HCT116 (cell line): ENCODE results near the gene GNAI2. TPM values are rescaled to one million over a fixed set of nuclear protein-coding genes. Genes with fewer than 3 reads are reported as not detected.
A peak's percentile ranks its signal among the peaks of the same experiment; 100 is the strongest.

Experiments used
- ATAC-seq: fragments of 200-7000 bp; cut with Tn5 transposase; 2 replicates; pipeline ENCODE4 v1.9.1; 2020; ENCODE audit warnings: mild to moderate bottlenecking, moderate library complexity
- BruUV-seq: library from RNA; stranded (reverse); fragments of 400-500 nt; replicated peaks from 2 replicates; lab custom pipeline; 2021; lab: Mats Ljungman, UMichigan
- CTCF ChIA-PET: fragments of 300-600 bp; sonication (Branson Sonifier 250); formaldehyde crosslinking; loops from one replicate; lab custom pipeline; 2021; ENCODE audit warnings: antibody characterized with exemption; lab: Charles Lee
- POLR2A ChIA-PET: fragments of 300-600, 350-600 bp; sonication (Branson Sonifier 250); formaldehyde crosslinking; loops from one replicate; lab custom pipeline; 2021; ENCODE audit warnings: antibody characterized with exemption; lab: Charles Lee
- RAD21 ChIA-PET, 2 experiments: fragments of 300-600 bp; sonication (Branson Sonifier 250); formaldehyde crosslinking; loops; one replicate each; lab custom pipeline; 2023; ENCODE audit warnings: low total read pairs in 2 of 2; ENCODE audit not compliant: uncharacterized antibody in 2 of 2, unreplicated experiment in 2 of 2, low non-redundant PET in 1 of 2; lab: Charles Lee
- DNase-seq: peaks from one replicate; pipeline ENCODE4 v3.0.0-alpha.2; 2010; ENCODE audit warnings: low read depth, low spot score
- H2AFZ ChIP-seq: fragments of 200-600 bp; shearing (Covaris generic), sonication (generic); 2 replicates; pipeline ENCODE4 v1.6.1; 2017; ENCODE audit warnings: low read depth, mixed run types, mixed read lengths, antibody characterized with exemption, low read length; ENCODE audit not compliant: poor library complexity, severe bottlenecking
- H3K27ac ChIP-seq: 2 replicates; pipeline ENCODE4 v1.5.1; 2012; ENCODE audit warnings: low read depth, low read length
- H3K27me3 ChIP-seq: fragments of 200-600 bp; sonication (generic); 2 replicates; pipeline ENCODE4 v1.6.1; 2016; ENCODE audit warnings: mixed run types, low read length, mixed read lengths; ENCODE audit not compliant: insufficient read depth
- H3K36me3 ChIP-seq, 2 experiments: fragments of 200-500 bp in 1 of 2; fragments of 200-600 bp in 1 of 2; sonication (Bioruptor generic) in 1 of 2; sonication (generic) in 1 of 2; 2 replicates each; pipeline versions ENCODE4 v1.5.1 to v1.6.1; 2014 to 2016; ENCODE audit warnings: low read length in 2 of 2, inconsistent platforms in 1 of 2, mixed read lengths in 1 of 2, mixed run types in 1 of 2; ENCODE audit not compliant: insufficient read depth in 2 of 2, control insufficient read depth in 1 of 2
- H3K4me1 ChIP-seq, 2 experiments: fragments of 200-600 bp in 1 of 2; sonication (generic) in 1 of 2; 2 replicates each; pipeline versions ENCODE4 v1.5.1 to v1.6.1; 2012 to 2017; ENCODE audit warnings: low read length in 2 of 2, inconsistent platforms in 1 of 2, mild to moderate bottlenecking in 1 of 2, mixed read lengths in 1 of 2, mixed run types in 1 of 2, moderate library complexity in 1 of 2; ENCODE audit not compliant: insufficient read depth in 2 of 2, control insufficient read depth in 1 of 2
- H3K4me2 ChIP-seq: fragments of 200-600 bp; sonication (generic); 2 replicates; pipeline ENCODE4 v1.6.1; 2017; ENCODE audit warnings: mixed run types, low read length, mixed read lengths
- H3K4me3 ChIP-seq, 2 experiments: fragments of 200-600 bp in 1 of 2; sonication (generic) in 1 of 2; replicated peaks in 1 of 2; 2 replicates each; pipeline ENCODE4 v1.5.1; 2011 to 2016; ENCODE audit warnings: low read length in 2 of 2, control low read depth in 1 of 2, low read depth in 1 of 2, mild to moderate bottlenecking in 1 of 2, mixed read lengths in 1 of 2, mixed run types in 1 of 2
- H3K79me2 ChIP-seq: fragments of 200-600 bp; sonication (generic); 2 replicates; pipeline ENCODE4 v1.6.1; 2017; ENCODE audit warnings: mild to moderate bottlenecking, mixed run types, low read length, moderate library complexity, mixed read lengths; ENCODE audit not compliant: insufficient read depth
- H3K9ac ChIP-seq: fragments of 200-600 bp; sonication (generic); 2 replicates; pipeline ENCODE4 v1.6.1; 2016; ENCODE audit warnings: low read length, mixed read lengths
- H3K9me2 ChIP-seq: fragments of 200-600 bp; sonication (generic), shearing (Covaris generic); 2 replicates; pipeline ENCODE4 v1.6.1; 2017; ENCODE audit warnings: mixed run types, mild to moderate bottlenecking, moderate library complexity; ENCODE audit not compliant: insufficient read depth
- H3K9me3 ChIP-seq, 2 experiments: fragments of 200-500 bp in 1 of 2; fragments of 200-600 bp in 1 of 2; sonication (Bioruptor generic) in 1 of 2; sonication (generic) in 1 of 2; 2 replicates each; pipeline ENCODE4 v1.6.1; 2014 to 2017; ENCODE audit warnings: low read length in 2 of 2, mixed read lengths in 2 of 2, inconsistent platforms in 1 of 2, low read depth in 1 of 2, mild to moderate bottlenecking in 1 of 2, mixed run types in 1 of 2, moderate library complexity in 1 of 2; ENCODE audit not compliant: control insufficient read depth in 1 of 2, insufficient read depth in 1 of 2
- H4K20me1 ChIP-seq: fragments of 200-600 bp; sonication (generic), shearing (Covaris generic); 2 replicates; pipeline ENCODE4 v1.6.1; 2017; ENCODE audit warnings: mixed run types, mild to moderate bottlenecking, moderate library complexity; ENCODE audit not compliant: insufficient read depth
- CBX3 ChIP-seq: IDR thresholded peaks from 2 replicates; pipeline ENCODE4 v1.6.1; 2012; ENCODE audit warnings: low read depth
- EZH2 ChIP-seq: fragments of 200-600 bp; sonication (generic); IDR thresholded peaks from 2 replicates; pipeline ENCODE4 v1.6.1; 2017; ENCODE audit warnings: antibody characterized with exemption, mixed run types
- EZH2phosphoT487 ChIP-seq: fragments of 200-600 bp; IDR thresholded peaks from 2 replicates; pipeline ENCODE4 v1.6.1; 2018; ENCODE audit warnings: antibody characterized with exemption, borderline replicate concordance
- FOSL1 ChIP-seq: IDR thresholded peaks from 2 replicates; pipeline ENCODE4 v1.6.1; 2012; ENCODE audit warnings: low read depth
- JUND ChIP-seq: IDR thresholded peaks from 2 replicates; pipeline ENCODE4 v1.6.1; 2012
- POLR2A ChIP-seq: IDR thresholded peaks from 2 replicates; pipeline ENCODE4 v1.7.0; 2011; ENCODE audit warnings: borderline replicate concordance; ENCODE audit not compliant: insufficient read depth, insufficient read length; ENCODE audit errors: extremely low read depth
- REST ChIP-seq: IDR thresholded peaks from 2 replicates; pipeline ENCODE4 v1.6.1; 2012; ENCODE audit warnings: low read depth
- YY1 ChIP-seq: IDR thresholded peaks from 2 replicates; pipeline ENCODE4 v1.6.1; 2011; ENCODE audit warnings: low read length, low read depth, moderate library complexity, mild to moderate bottlenecking; ENCODE audit not compliant: insufficient replicate concordance; ENCODE audit errors: extremely low read depth
- ZNF274 ChIP-seq: fragments of 200-500 bp; sonication (Bioruptor generic); IDR thresholded peaks from 2 replicates; pipeline ENCODE4 v1.6.1; 2014; ENCODE audit warnings: mild to moderate bottlenecking, low read depth, low read length, inconsistent platforms
- intact Hi-C: fragments of 100-400 bp; cut with micrococcal nuclease; formaldehyde crosslinking; loops from 2 replicates; pipeline ENCODE4 v1.10.0; 2022
- total RNA-seq: library from RNA; stranded (reverse); gene quantifications from one replicate; pipeline ENCODE4 v1.2.1, GENCODE V29; 2021; ENCODE audit not compliant: unreplicated experiment
- TF ChIP-seq, protein P1 (sequence below): IDR thresholded peaks from 2 replicates; pipeline ENCODE4 v1.6.1; 2011; ENCODE audit warnings: mild to moderate bottlenecking, low read length, moderate library complexity; ENCODE audit not compliant: insufficient replicate concordance; ENCODE audit errors: extremely low read depth
- TF ChIP-seq, protein P2 (sequence below): IDR thresholded peaks from 2 replicates; pipeline ENCODE4 v1.6.1; 2012
- TF ChIP-seq, protein P3 (sequence below), 3 experiments: fragments of 200-600 bp in 1 of 3; sonication (generic) in 1 of 3; IDR thresholded peaks in 2 of 3; conservative IDR thresholded peaks in 1 of 3; 2 replicates each; pipeline ENCODE4 v1.5.1; 2012 to 2017; ENCODE audit warnings: low read depth in 2 of 3, low read length in 2 of 3, antibody characterized with exemption in 1 of 3, borderline replicate concordance in 1 of 3, control low read depth in 1 of 3, mild to moderate bottlenecking in 1 of 3, mixed read lengths in 1 of 3, mixed run types in 1 of 3, moderate library complexity in 1 of 3; ENCODE audit not compliant: insufficient read depth in 1 of 3

Gene GNAI2
- total RNA-seq, 1 experiment from 2014 or later: 170 TPM

- H3K9me2 ChIP-seq: no peaks in the 10 kb centered on the region
- peak overlapping the region; percentile 62 for H3K9ac ChIP-seq
- no peaks in the 10 kb centered on the region for H4K20me1 ChIP-seq
- no peaks in the 10 kb centered on the region for H3K27me3 ChIP-seq
- H3K9me3 ChIP-seq: no peaks in the 10 kb centered on the region
- intact Hi-C loops: loop anchor here (1.0 kb wide), 1 partner anchor 41 kb away; no protein-coding TSS in a partner anchor
- ChIA-PET POLR2A (interaction anchor here (1.1 kb wide), 1 partner anchor 33 kb away, joined by 5 read pairs; the partner anchor contains the start of gene GNAI2), RAD21 (no interaction called here), CTCF (interaction anchor here (1.6 kb wide), 1 partner anchor 33 kb away, joined by 5 read pairs; the partner anchor contains the start of gene GNAI2)
- no peaks in the 10 kb centered on the region for H3K36me3 ChIP-seq
- TF ChIP-seq, protein P1, sequence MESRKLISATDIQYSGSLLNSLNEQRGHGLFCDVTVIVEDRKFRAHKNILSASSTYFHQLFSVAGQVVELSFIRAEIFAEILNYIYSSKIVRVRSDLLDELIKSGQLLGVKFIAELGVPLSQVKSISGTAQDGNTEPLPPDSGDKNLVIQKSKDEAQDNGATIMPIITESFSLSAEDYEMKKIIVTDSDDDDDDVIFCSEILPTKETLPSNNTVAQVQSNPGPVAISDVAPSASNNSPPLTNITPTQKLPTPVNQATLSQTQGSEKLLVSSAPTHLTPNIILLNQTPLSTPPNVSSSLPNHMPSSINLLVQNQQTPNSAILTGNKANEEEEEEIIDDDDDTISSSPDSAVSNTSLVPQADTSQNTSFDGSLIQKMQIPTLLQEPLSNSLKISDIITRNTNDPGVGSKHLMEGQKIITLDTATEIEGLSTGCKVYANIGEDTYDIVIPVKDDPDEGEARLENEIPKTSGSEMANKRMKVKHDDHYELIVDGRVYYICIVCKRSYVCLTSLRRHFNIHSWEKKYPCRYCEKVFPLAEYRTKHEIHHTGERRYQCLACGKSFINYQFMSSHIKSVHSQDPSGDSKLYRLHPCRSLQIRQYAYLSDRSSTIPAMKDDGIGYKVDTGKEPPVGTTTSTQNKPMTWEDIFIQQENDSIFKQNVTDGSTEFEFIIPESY: no peak
- TF ChIP-seq REST (no peak), POLR2A (no peak), CBX3 (no peak), YY1 (no peak), EZH2phosphoT487 (no peak), ZNF274 (no peak), JUND (no peak), FOSL1 (no peak), EZH2 (no peak)
- TF ChIP-seq, protein P2, sequence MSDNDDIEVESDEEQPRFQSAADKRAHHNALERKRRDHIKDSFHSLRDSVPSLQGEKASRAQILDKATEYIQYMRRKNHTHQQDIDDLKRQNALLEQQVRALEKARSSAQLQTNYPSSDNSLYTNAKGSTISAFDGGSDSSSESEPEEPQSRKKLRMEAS: no peak
- TF ChIP-seq, protein P3, sequence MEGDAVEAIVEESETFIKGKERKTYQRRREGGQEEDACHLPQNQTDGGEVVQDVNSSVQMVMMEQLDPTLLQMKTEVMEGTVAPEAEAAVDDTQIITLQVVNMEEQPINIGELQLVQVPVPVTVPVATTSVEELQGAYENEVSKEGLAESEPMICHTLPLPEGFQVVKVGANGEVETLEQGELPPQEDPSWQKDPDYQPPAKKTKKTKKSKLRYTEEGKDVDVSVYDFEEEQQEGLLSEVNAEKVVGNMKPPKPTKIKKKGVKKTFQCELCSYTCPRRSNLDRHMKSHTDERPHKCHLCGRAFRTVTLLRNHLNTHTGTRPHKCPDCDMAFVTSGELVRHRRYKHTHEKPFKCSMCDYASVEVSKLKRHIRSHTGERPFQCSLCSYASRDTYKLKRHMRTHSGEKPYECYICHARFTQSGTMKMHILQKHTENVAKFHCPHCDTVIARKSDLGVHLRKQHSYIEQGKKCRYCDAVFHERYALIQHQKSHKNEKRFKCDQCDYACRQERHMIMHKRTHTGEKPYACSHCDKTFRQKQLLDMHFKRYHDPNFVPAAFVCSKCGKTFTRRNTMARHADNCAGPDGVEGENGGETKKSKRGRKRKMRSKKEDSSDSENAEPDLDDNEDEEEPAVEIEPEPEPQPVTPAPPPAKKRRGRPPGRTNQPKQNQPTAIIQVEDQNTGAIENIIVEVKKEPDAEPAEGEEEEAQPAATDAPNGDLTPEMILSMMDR (IDR thresholded peaks at IDR 0.05 in 2 of 3, conservative IDR thresholded peaks at IDR 0.05 in 1 of 3; ENCODE audit: borderline replicate concordance in 1 of 3, insufficient read depth in 1 of 3, low read depth in 2 of 3, low read length in 2 of 3): no peak
- DNase-seq: no peak
- H2AFZ ChIP-seq: no peak overlapping the region
- BruUV-seq: no TSS peak
- no peak for ATAC-seq
- peak overlapping the region; percentile 80 for H3K4me2 ChIP-seq
- H3K79me2 ChIP-seq: no peaks in the 10 kb centered on the region
- H3K27ac ChIP-seq: peak overlapping the region; percentile 88
- H3K4me1 ChIP-seq: peaks cover 82 to 95% of the 10 kb centered on the region in 2 experiments
- H3K4me3 ChIP-seq: no peak overlapping the region; a peak in 1 of 4 replicates
These were observed 32.3 kb downstream of the GNAI2 start for GRCh38 chr3:50268276-50268675.
